ENCODE data around the gene LRRC56.

Gene LRRC56

DNA sequence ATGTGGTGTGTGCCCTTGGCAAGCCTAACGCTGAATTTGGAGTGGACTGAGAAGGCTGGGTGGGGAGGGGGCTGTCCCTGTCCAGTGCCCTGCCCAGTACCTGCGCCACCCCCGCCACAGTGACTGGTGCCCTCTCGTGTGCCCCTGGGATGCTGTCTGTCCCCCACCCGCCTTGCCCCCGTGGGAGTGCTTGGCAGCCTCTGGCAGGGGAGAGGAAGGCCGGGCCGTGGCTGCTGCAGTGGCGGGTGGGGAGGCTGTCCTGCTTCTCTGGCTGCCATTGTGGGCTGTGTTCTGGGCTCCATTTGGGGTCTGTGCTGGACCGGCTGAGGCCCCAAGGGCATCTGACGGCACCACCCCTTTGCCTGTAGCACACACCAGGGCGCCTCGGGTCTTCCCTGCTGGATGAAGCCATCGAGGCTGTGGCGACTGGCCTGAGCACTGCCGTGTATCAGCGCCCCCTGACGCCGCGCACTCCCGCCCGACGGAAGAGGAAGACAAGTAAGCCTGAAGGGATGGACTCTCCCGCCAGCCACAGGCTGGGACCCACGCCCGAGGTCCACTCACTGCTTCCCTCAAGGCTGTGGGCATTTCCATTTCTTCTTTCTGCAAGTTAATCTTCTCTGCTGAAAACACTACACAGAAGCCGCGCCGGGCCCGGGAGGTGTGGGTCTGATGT lies 60.8 kb downstream of the LRRC56 start:
- no peak for DNase-seq (ENCODE audit: low spot score)

DNA sequence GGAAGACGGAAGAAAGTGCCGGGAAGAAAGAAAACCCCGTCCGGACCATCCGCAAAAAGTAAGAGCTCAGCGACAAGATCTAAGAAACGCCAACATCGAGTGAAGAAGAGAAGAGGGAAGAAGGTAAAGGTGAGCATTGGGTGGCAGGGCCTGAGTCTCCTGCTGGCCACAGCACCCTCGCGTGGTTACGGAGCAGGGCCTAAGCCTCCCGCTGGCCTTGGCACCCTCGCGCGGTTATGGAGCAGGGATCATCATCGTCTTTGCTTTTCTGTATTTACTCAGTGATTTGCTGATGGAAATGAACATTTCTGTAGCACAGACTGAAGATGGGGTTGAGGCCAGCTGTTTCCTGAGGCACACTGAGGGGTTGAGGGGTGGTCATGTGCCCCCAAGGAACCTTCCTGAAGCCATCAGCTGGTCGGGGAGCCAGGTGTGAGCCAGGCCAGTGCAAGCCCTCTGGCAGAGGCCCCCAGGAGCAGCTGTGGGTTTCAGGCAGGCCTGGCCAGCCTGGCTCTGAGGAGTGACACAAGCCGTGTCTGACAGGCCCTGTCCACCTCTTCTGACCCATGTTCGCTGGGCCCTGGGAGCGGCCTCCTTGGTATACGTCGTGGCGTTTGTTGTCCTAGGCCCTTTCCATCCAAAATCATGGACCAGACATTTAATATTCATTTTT lies 64.4 kb downstream of the LRRC56 start:
- DNase-seq (ENCODE audit: low spot score) = no peak

DNA sequence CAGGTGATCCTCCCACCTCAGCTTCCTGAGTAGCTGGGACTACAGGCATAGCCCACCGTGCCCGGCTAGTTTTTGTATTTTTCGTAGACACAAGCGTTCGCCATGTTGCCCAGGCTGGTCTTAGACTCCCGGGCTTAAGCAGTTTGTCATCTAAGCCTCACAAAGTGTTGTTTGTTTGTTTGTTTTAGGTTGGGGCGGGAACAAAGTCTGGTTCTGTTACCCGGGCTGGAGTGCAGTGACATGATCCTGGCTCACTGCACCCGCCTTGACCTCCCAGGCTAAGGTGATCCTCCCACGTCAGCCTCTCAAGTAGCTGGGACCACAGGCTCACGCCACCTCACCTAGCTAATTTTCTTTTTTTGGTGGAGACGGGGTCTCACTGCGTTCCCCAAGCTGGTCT lies 65.8 kb downstream of the LRRC56 start:
- DNase-seq (ENCODE audit: low spot score) = no peak

Measured in AG20443 (cell line).